ENCODE results near the gene SMIM41.

DNA sequence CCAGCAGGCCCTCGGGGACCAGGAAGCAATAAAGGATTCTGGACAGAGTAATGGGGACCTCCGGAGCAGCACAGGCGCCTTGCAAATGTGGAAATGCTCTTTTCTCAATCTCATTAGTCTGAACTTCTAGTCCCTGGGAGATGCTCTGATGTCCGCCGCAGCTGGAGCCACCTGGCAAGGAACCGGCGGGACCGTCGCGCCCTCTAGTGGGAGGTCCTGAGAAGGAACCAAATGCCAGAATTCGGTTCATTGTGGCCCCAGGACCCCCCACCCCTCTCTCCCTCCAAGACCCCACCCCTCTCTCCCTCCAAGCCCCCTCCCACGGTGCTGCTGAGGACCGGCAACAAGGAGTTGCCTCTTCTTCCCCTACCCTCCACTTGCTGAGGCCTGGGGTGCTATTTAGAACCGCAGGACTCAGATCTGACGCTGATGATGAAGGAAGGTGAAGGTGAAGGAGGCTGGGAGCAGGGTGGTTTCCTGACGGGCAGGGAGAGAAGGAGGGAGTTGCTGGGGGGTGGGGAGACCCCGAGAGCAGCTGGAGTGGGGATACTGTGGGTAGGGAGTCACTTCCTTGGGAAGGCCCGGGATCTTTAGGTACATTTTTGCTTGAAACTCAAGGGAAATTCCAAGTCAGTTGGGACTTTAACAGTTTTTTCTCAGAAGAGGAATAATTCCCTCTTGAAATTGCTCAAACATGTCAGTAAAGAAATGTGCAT is 42.5 kb downstream of the SMIM41 start:
- TF ChIP-seq, protein P1, sequence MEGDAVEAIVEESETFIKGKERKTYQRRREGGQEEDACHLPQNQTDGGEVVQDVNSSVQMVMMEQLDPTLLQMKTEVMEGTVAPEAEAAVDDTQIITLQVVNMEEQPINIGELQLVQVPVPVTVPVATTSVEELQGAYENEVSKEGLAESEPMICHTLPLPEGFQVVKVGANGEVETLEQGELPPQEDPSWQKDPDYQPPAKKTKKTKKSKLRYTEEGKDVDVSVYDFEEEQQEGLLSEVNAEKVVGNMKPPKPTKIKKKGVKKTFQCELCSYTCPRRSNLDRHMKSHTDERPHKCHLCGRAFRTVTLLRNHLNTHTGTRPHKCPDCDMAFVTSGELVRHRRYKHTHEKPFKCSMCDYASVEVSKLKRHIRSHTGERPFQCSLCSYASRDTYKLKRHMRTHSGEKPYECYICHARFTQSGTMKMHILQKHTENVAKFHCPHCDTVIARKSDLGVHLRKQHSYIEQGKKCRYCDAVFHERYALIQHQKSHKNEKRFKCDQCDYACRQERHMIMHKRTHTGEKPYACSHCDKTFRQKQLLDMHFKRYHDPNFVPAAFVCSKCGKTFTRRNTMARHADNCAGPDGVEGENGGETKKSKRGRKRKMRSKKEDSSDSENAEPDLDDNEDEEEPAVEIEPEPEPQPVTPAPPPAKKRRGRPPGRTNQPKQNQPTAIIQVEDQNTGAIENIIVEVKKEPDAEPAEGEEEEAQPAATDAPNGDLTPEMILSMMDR (IDR thresholded peaks at IDR 0.05; ENCODE audit: insufficient read depth, low read length) = peak; percentile 61
- TF ChIP-seq POLR2AphosphoS5 (IDR thresholded peaks at IDR 0.05; ENCODE audit: low read depth) = no peak
- TF ChIP-seq, protein P2, sequence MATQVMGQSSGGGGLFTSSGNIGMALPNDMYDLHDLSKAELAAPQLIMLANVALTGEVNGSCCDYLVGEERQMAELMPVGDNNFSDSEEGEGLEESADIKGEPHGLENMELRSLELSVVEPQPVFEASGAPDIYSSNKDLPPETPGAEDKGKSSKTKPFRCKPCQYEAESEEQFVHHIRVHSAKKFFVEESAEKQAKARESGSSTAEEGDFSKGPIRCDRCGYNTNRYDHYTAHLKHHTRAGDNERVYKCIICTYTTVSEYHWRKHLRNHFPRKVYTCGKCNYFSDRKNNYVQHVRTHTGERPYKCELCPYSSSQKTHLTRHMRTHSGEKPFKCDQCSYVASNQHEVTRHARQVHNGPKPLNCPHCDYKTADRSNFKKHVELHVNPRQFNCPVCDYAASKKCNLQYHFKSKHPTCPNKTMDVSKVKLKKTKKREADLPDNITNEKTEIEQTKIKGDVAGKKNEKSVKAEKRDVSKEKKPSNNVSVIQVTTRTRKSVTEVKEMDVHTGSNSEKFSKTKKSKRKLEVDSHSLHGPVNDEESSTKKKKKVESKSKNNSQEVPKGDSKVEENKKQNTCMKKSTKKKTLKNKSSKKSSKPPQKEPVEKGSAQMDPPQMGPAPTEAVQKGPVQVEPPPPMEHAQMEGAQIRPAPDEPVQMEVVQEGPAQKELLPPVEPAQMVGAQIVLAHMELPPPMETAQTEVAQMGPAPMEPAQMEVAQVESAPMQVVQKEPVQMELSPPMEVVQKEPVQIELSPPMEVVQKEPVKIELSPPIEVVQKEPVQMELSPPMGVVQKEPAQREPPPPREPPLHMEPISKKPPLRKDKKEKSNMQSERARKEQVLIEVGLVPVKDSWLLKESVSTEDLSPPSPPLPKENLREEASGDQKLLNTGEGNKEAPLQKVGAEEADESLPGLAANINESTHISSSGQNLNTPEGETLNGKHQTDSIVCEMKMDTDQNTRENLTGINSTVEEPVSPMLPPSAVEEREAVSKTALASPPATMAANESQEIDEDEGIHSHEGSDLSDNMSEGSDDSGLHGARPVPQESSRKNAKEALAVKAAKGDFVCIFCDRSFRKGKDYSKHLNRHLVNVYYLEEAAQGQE (IDR thresholded peaks at IDR 0.05; ENCODE audit: insufficient replicate concordance, low read depth) = no peak
- TF ChIP-seq GABPA (IDR thresholded peaks at IDR 0.05; ENCODE audit: low read depth) = no peak

Measured in HL-60 (cell line).